Ishikawa (cell line): ENCODE measurements around the gene NSUN6.

Source experiments
- CEBPB ChIP-seq: IDR thresholded peaks from 2 replicates; pipeline ENCODE4 v1.6.1; 2012
- CREB1 ChIP-seq: IDR thresholded peaks from 2 replicates; pipeline ENCODE4 v1.6.1; 2012; ENCODE audit warnings: low read depth
- EGR1 ChIP-seq: IDR thresholded peaks from 2 replicates; pipeline ENCODE4 v1.6.1; 2012
- EP300 ChIP-seq: IDR thresholded peaks from 2 replicates; pipeline ENCODE4 v1.6.1; 2012; ENCODE audit warnings: borderline replicate concordance
- FOXM1 ChIP-seq: IDR thresholded peaks from 2 replicates; pipeline ENCODE4 v1.6.1; 2012; ENCODE audit warnings: low read depth, borderline replicate concordance
- MAX ChIP-seq: IDR thresholded peaks from 2 replicates; pipeline ENCODE4 v1.6.1; 2012
- NFIC ChIP-seq: IDR thresholded peaks from 2 replicates; pipeline ENCODE4 v1.6.1; 2012
- RAD21 ChIP-seq: IDR thresholded peaks from 2 replicates; pipeline ENCODE4 v1.6.1; 2012; ENCODE audit warnings: low read depth
- REST ChIP-seq: IDR thresholded peaks from 2 replicates; pipeline ENCODE4 v1.6.1; 2012; ENCODE audit warnings: low read depth, mild to moderate bottlenecking
- TAF1 ChIP-seq: IDR thresholded peaks from 2 replicates; pipeline ENCODE4 v1.6.1; 2012; ENCODE audit warnings: low read depth, mild to moderate bottlenecking
- TCF12 ChIP-seq: IDR thresholded peaks from 2 replicates; pipeline ENCODE4 v1.6.1; 2012; ENCODE audit warnings: low read depth
- TEAD4 ChIP-seq: IDR thresholded peaks from 2 replicates; pipeline ENCODE4 v1.6.1; 2012
- USF1 ChIP-seq: IDR thresholded peaks from 2 replicates; pipeline ENCODE4 v1.6.1; 2012
- YY1 ChIP-seq: IDR thresholded peaks from 2 replicates; pipeline ENCODE4 v1.6.1; 2012; ENCODE audit warnings: low read depth
- ZBTB7A ChIP-seq: IDR thresholded peaks from 2 replicates; pipeline ENCODE4 v1.6.1; 2012; ENCODE audit warnings: low read depth

Gene NSUN6

GRCh38 chr10:18514537-18514936 is 136.8 kb downstream of the NSUN6 start:
- TF ChIP-seq FOXM1 (no peak), CREB1 (no peak), RAD21 (no peak)

GRCh38 chr10:18508587-18508986 is 142.8 kb downstream of the NSUN6 start:
- TF ChIP-seq CEBPB (no peak), EGR1 (no peak), ZBTB7A (no peak), MAX (no peak), RAD21 (no peak), TEAD4 (no peak), YY1 (no peak)

GRCh38 chr10:18505456-18506118 is 145.8 kb downstream of the NSUN6 start:
- TF ChIP-seq RAD21: no peak
- TF ChIP-seq CREB1: no peak
- no peak for TF ChIP-seq ZBTB7A
- no peak for TF ChIP-seq EGR1

- no peak for TF ChIP-seq CREB1
- no peak for TF ChIP-seq USF1
- no peak for TF ChIP-seq TAF1
These were observed 147.2 kb downstream of the NSUN6 start for GRCh38 chr10:18504161-18504560.

GRCh38 chr10:18501629-18502028 is 149.8 kb downstream of the NSUN6 start:
- TF ChIP-seq YY1: no peak

GRCh38 chr10:18501198-18501597 is 150.2 kb downstream of the NSUN6 start:
- no peak for TF ChIP-seq EGR1
- no peak for TF ChIP-seq CREB1
- no peak for TF ChIP-seq YY1
- no peak for TF ChIP-seq USF1
- no peak for TF ChIP-seq ZBTB7A
- no peak for TF ChIP-seq REST

GRCh38 chr10:18500576-18500975 is 150.8 kb downstream of the NSUN6 start:
- TF ChIP-seq YY1 (no peak), EP300 (no peak), USF1 (no peak), TAF1 (no peak), ZBTB7A (no peak), REST (no peak), MAX (no peak)

GRCh38 chr10:18498998-18499397 is 152.4 kb downstream of the NSUN6 start:
- TF ChIP-seq EP300: no peak
- TF ChIP-seq CREB1: no peak
- TF ChIP-seq EGR1: no peak
- no peak for TF ChIP-seq REST
- TF ChIP-seq ZBTB7A: no peak
- no peak for TF ChIP-seq USF1
- no peak for TF ChIP-seq CEBPB
- no peak for TF ChIP-seq RAD21
- no peak for TF ChIP-seq FOXM1
- TF ChIP-seq TCF12: no peak
- TF ChIP-seq TAF1: no peak
- no peak for TF ChIP-seq NFIC
- TF ChIP-seq TEAD4: no peak
- no peak for TF ChIP-seq YY1
- TF ChIP-seq MAX: no peak
